ENCODE data around the gene GZF1.

GZF1 gene

DNA sequence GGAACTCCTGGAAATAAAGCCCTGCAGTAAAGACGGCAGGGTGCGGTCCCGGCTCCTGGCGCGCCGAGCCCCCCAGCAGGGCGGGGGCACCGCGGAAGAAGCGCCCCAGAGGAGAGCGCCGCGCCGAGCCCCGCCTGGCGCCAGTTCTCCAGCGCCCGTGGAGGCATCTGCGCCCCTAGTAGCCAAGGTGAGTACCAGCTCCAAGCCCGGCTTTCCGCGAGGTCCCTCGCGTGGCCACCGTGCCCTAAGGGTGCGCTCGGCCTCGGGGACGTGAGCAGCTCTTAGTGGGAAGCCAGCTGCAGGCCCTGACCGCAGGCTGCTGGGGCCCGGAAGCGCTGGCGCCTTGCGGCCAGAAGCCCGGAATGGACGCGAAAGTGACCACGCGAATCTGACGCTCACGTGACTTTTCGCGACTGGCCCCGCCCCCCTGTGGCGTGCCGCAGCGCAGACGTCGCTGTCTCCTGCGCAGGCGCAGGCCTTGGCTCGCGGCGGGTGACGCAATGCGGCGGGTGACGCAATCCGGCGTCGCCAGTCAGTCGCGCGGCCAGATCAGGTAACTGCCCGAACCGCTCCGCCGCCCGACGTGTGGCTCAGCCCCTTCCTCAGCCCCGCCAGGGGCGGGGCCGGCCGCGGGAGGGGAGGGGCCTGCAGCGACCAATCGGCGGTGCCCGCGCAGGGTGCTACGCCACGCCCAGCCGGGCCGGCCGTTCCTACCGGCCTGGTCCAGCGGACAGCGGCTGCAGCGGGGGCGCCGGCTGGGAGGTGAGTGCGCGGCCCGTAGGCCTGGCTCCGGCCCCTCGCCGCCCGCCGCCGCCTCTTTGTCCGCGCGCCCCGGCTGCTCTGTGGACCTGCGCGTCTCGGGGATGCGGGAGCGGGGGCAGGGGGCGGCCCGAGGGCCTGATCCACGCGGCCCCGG is at the start of gene GZF1:
GZF1 (plus strand) TSS at position 707 of the 916 bp plus-strand sequence. CDS start 2,202 bp downstream, outside the sequence.
- DNase-seq (ENCODE audit: low read depth in 2 of 2): peak; percentile 95 to 98

DNA sequence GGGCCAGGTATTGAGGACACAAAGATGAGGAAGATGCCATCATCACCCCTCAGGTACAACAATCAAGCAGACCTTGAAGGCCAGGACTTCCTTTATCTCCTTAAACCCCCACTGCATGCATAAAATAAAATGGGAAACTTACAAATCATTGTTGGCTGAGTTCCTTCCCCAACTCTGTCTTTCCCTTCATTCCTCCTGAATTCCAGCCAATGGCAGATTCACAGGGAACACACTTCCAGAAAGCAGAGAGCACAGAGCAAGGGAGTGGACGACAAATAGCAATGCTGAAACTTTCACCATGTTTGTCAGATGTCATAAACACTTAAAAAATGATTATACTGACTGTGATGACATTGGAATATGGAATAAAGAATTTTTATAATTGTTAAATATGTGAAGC is 48.7 kb upstream of the GZF1 start:
- DNase-seq (ENCODE audit: low read depth in 2 of 2): no peak

DNA sequence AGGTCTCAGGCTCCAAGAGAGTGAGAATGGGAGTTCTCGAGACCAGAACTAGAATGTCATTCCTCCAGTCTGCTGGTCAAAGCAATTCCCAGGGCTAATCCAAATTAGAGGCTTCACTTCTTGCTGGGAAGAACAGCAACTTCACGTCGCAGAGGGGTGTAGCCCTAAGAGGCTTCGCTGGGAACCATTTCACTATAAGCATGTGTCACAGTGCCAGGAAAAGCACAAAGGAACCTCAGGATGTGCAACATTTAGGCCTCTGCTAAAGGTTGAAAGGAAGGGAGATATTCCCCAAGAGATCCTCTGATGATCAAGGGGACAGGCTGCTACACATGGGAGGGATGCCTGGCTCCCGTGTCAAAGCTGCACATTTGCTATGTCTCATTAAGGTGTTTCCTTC is 47.3 kb upstream of the GZF1 start:
- DNase-seq (ENCODE audit: low read depth in 2 of 2): no peak

DNA sequence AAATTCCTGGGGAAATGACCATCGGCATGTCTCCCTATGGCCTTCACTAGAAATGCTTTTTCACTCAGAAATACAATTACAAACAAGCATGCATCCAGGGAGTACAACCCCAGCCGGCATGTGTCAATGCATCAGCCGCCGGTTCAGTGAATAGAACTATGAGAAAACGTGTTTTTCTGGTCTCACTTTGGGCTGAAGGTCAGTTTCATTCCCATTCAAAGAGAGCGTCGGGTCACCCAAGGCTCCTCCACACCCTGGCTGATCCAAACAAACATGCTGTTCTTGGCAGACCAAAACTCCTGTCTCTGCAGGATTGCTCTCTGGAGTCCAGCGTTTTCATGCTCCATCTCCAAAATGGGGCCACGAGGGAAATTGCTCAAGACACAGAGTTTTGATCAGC is 46.9 kb upstream of the GZF1 start:
- no peak for DNase-seq (ENCODE audit: low read depth in 2 of 2)

DNA sequence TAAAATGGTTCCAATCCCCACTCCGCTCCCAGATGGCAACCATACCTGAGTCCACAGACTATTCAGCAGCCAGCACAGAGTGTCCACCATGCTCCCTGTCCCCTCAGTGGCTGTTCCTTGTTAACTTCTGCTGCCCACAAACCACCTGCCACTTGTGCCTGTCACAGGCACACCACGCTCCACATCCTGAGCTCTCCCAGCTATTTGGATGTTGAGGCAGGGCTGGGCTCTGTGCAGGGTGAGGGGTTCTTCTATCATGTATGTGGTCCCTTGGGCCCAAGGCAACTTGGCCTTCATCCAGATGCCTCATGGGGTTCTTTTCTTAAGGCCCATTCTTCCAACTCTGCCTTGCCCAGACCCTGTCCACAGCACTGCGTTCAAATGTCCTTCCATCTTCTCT is 45.4 kb upstream of the GZF1 start:
- no peak for DNase-seq (ENCODE audit: low read depth in 2 of 2)

DNA sequence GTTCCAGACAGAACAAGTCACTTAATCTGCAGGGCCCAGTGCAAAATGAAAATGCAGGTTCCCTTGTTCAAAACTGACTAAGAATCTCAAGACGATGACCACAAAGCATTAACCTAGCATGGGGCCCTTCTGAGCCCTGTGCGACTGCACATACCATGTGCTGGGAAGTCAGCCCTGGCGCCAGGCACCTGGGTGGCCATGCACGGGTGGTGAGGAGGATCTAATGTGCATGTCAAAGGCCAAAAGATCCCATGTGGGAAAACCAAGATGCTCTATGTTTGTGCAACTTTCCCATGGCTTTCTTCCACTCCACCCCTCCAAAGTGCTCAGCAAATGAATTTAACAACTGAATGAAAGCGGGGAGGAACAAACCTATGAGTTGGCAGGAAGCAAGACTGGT is 44.9 kb upstream of the GZF1 start:
- DNase-seq (ENCODE audit: low read depth in 2 of 2): no peak

DNA sequence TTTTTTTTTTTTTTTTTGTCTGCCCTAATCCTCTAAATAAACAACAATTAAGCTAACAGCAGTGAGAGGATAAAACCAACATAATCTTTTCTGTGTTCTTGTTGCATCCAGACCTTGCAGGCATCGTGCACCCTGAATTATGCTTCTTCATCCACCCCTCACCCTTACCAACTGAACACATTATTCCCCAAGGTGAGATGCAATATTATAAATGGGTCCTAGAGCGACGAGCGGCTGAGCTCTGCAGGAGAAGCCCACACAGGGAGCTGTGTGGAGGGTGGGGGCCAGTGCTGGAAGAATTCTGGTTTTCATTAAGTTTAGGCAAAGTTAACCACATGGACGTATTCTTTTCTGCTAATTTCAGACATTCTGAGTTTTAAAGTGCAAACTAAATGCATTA is 43.6 kb upstream of the GZF1 start:
- no peak for DNase-seq (ENCODE audit: low read depth in 2 of 2)

DNA sequence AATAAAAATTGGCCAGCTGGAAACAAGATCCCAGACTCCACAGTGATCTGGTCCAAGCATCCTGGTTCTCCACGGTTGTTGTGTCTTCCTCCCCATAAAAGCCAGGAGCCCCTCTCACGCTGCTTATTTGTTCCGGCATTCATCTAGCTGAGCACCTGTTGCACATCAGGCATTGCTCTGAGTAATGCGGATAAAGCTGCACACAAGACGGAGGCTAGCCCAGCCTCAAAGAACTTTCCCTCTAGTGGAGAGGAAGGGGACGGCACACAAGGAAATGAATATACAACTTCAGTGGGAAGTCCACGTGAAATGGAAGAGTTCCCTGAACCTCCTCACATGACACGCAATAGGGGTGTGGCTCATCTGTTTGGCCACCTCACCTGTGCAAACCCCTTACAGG is 41.7 kb upstream of the GZF1 start:
- DNase-seq (ENCODE audit: low read depth in 2 of 2): no peak

DNA sequence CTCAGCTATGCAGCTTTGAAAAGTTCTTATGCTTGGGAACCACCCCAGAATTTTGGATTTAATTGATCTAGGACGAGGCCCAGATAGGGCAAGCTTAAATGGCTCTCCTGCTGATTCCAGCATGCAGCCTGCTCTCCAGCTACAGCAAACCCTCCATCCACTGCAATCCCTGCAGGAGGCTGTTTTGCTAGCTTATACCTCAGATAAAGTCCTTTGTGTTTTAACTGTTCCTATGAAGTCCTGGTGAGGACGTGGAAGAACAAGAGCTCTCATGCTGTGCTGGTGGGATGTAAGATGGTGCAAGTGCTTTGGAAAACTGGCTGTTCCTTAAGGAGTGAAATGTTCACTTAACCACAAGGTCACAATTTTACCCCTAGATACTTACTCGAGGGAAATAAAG is 36.9 kb upstream of the GZF1 start:
- no peak for DNase-seq (ENCODE audit: low read depth in 2 of 2)

DNA sequence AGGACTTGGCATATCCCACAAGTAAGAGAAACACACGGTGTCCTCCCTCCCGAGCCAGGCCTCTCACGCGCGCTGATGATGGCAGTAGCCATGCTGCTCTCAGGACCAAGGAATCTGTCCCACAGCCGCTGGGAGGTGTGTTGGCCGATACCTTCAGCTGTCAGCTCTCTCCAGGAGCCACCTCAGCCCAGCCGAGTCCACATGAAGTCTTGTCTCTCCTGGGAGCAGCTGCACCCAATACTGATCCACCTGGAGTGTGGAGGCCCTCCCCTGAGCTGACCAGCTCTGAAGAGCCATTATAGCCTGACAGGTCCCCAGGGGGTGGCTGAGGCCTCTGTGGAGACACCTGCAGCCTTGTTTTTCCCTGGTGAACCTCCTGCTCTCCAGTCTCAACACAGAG is 35.2 kb upstream of the GZF1 start:
- no peak for DNase-seq (ENCODE audit: low read depth in 2 of 2)

DNA sequence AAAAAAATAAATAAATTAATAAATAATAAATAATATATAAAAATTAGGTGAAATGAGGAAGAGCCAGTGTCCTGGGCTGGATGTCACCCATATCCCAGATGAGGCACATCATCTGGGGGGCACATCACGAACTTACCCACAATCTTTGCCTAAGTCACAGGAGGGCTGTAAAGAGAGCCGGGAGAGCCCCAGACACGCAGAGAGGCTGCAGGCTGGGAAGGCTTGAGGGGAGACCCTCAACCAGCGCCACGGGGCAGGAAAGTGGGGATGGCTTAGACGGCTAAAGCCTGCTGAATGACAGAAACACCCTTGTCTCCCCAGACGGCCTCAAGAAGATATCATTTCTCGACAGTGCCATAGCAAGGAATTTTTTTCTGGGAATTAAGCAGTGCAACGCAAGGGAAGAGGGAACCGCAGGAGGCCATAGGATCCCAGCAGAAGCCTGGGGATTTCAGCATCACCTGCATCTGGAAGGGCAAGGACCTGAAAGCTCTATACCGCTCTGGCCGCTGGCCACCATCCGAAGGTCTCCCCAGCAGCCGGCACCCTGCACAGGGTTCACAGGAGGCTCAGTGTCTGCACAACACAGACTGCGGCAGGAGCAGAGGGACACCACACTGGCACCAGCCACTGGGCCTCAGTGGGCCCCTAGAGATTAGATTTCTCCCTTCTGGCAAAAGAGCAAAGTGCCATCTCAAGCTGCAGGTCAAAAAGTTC is 34.2 kb upstream of the GZF1 start:
- DNase-seq (ENCODE audit: low read depth in 2 of 2): no peak

DNA sequence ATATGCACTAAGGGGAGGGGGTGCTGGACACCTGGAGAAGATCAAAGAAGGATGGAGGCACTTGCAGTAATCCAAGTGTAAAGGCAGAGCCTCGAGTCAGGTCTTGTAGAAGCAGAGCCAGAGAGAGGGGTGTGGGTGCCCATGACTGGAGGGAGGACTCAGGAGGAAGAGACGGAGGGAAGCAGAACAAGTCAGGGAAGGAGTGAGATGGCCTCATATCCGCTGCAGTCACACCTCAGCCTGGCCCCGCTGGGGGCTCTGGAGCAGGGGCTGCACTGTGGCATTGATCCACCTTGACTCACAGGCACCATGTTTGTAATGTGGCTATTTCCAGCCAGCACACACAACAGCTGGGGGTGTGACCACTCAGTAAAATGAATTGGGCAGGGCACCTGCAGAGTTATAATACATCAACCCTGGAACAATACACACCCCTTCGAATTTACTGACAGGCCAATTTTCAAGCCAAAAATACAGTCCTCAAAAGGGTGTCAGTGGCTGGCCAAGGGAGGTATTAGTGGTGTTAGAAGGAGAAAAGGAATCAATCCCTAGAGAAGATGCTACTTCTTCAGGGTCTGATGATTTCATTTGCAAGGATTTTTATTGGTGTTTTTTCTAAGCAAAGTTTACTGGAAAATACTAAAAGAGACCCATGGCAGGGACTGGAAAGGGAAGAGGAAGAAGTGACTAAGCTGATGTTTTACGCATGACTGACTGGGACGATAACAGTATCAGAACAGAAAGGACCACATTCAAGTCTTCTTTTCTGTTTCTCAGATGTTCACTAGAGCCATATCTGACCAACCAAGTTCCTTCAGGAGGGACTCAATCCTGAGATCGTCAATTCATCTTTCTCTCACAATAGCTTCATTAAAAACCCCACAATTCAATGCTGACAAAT is 30.3 kb upstream of the GZF1 start:
- no peak for DNase-seq (ENCODE audit: low read depth in 2 of 2)

DNA sequence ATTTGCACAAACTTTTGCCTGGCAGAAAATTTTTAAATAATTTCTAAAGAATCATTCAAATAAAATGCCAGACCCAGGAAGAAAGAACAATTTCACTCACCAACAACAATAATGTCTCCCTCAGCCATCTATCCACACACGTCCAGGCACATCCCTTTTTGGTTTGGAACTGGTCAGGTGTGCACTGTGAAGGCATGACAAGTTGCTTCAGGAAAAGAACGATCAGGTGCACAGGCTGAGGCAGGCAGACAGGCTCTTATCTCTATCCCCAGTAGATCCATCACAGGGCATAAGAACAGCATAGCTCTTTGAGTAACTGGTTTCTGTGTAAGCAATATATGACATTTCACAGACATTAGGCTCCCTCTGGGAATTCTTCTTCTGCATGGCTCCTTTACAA is 29.5 kb upstream of the GZF1 start:
- no peak for DNase-seq (ENCODE audit: low read depth in 2 of 2)

DNA sequence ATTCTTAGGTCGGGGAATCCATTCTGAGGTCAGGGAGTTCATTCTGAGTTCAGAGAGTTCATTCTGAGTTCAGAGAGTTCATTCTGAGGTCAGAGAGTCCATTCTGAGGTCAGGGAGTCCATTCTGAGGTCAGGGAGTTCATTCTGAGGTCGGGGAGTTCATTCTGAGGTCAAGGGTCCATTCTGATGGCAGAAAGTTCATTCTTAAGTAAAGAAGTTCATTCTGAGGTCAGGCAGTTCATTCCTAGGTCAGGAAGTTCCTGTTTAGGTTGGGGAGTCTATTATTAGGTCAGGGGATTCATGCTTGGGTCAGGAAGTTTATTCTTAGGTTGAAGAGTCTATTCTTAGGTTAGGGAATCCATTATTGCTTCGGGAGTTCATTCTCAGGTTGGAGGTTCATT is 27.9 kb upstream of the GZF1 start:
- no peak for DNase-seq (ENCODE audit: low read depth in 2 of 2)

DNA sequence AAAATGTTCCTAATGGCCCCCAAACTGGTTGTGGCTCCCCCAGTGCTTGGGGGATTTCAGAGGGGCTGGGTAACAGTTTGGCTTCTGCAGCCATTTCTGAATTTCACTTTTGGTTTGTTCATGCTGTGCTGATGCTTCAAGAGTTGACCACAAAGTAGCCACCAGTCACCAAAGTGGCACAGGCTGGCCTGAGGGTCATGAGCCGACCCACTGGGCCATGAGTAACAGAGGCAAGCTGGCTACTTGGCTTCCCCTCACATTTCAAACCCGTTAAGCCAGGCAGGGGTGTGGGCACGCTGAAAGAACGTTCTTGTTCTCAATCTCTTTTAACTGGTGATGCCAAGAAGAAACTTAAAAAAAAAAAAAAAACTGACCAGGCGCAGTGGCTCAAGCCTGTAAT is 26.5 kb upstream of the GZF1 start:
- no peak for DNase-seq (ENCODE audit: low read depth in 2 of 2)

DNA sequence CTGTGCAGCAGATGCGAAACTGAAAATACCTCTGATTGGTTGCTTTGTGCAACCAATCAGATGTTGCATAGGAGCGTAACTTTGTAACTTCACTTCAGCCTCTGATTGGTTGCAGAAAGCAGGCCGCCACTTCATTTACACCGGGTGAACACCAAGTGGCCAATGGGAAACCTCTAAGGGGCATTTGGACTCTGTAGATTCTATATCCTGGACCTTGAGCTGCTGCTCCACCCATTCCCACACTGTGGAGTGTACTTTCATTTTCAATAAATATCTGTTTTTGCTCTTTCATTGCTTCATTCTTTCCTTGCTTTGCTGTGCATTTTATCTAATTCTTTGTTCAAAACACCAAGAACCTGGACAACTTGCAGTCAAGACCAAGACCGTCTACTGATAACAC is 25.5 kb upstream of the GZF1 start:
- DNase-seq (ENCODE audit: low read depth in 2 of 2): no peak

DNA sequence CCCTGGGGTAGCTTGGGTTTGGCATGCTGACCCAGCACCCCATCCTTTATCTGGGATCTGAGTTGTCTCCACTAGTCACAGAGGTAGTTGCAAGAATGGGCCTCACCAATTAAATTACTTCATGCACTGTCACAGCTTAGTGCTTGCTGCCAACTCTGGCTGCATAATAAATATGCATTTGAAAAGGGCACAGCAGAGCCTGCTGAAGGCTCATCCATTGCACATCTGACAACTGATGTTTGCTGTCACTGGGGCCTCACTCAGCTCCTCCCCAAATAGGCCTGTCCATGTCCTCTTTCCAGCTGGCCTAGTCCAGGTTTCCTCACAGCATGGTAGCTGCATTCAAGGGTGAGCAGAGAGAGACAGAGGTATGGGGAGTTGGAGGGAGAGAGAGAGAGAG is 24.7 kb upstream of the GZF1 start:
- no peak for DNase-seq (ENCODE audit: low read depth in 2 of 2)

DNA sequence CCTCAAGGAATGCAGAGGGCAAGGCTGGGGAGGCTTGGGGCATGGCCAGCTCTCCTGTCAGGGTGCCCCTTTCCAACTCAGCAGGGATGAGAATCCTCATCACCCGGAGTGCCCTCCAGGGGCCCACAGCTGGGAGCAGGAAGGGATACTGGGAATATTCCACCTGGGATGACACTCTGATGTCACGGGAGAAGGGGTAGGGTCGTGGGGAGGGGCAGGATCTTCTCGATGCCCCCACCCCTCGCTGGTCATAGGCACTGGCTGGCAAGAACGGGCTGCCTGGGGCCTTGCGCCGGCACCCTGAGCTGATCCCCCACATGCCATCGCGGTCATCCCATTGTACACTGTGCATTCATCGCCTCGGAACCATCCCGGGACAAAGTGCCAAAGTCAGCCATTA is 22.0 kb upstream of the GZF1 start:
- DNase-seq (ENCODE audit: low read depth in 2 of 2): no peak

DNA sequence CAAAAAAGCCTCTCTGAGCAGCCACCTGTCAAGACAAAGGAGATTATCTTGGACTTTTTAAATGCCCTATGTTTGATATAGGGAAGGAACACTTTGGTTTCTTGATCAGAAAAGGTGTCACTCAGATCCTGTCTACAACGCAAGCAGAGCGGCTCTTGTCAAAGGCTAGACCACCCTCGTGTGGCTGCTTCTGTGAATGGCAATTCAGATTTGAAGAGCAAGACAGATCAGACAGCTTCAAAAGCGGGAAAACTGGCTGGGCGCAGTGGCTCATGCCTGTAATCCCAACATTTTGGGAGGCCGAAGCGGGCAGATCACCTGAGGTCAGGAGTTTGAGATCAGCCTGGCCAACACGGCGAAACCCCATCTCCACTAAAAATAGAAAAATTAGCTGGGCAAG is 21.5 kb upstream of the GZF1 start:
- no peak for DNase-seq (ENCODE audit: low read depth in 2 of 2)

DNA sequence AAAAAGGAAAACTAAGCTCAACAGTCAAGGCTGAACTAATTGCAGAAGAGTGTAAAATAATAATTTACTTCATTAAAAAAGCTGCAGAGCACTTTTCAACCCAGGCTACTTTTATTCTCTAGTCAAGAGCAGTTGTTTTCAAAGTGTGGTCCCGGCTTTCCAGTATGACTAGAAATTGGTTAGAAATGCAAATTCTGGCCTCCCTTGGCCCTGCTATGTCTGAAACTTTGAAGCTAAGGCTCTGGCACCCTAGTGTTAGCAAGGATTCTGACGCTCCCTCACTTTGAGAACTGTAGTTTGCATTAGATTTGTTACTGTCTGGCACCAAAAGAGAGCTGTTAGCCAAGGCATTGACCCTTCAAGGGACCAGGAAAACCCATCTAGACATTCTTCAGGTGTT is 20.9 kb upstream of the GZF1 start:
- no peak for DNase-seq (ENCODE audit: low read depth in 2 of 2)

DNA sequence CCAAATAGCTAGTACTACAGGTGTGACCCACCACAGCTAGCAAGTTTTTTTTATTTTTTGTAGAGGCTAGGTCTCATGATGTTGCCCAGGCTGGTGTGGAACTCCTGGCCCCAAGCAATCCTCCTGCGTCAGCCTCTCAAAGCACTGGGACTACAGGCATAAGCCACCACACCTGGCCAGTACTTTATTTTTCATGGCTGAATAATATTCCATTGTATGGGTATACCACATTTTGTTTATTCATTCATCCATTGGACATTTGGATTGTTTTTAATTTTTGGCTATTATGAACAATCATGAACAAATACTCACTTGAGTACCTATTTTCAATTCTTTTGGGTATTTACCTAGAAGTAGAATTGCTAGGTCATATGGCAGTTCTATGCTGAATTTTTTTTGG is 18.4 kb upstream of the GZF1 start:
- DNase-seq (ENCODE audit: low read depth in 2 of 2): no peak

DNA sequence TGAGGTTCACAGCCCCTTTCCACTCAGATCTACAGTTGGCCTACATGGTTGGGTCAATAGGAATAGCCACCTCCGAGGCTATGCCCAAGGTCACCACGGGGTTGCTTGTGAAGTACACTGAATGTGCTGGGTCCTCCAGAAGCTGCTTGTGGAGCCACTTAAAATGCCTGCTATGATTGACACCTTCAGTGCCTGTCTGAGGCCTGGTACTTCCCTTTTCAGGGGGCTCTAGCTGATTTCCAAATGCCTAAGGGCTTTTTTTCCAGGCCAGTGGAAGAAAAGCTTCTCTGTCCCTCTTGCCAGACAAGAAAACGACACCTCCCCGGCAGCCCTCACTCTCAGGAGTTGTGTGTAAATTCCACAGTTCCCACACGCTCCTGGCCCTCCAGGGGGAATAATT is 17.6 kb upstream of the GZF1 start:
- DNase-seq (ENCODE audit: low read depth in 2 of 2): no peak

Data from stimulated activated CD8-positive, alpha-beta memory T cell treated with anti-CD3 and anti-CD28 coated beads, Interleukin-2, amount 100 ng/mL, for 1 hour (primary cell).